Activated naive CD4-positive, alpha-beta T cell (primary cell): ENCODE results near the gene UNC45B.
A peak's percentile ranks its signal among the peaks of the same experiment; 100 is the strongest.
"Not testable (repeated sequence)": the region's sequence is repeated elsewhere in the genome, so short reads cannot be mapped to it uniquely, and the experiment has no call there.

Experiments used
- DNase-seq, 4 experiments: peaks; one replicate each; lab custom pipeline; 2025; lab: John Stamatoyannopoulos, UW

Gene UNC45B

GRCh38 chr17:35170968-35171771 is 23.6 kb downstream of the UNC45B start:
- DNase-seq: peak in 2 of 4 experiments; percentile 8 to 10

GRCh38 chr17:35171834-35172233 is 24.2 kb downstream of the UNC45B start:
- no peak for DNase-seq

GRCh38 chr17:35172321-35172720 is 24.7 kb downstream of the UNC45B start:
- not testable (repeated sequence) for DNase-seq

GRCh38 chr17:35174835-35175334 is 27.3 kb downstream of the UNC45B start:
- DNase-seq: no peak

- DNase-seq: no peak
Measured at GRCh38 chr17:35175638-35176415, 28.2 kb downstream of the UNC45B start.

- no peak for DNase-seq
Measured at GRCh38 chr17:35176897-35177296, 29.3 kb downstream of the UNC45B start.

- DNase-seq: not testable (repeated sequence)
Measured at GRCh38 chr17:35179379-35179778, 31.8 kb downstream of the UNC45B start.

GRCh38 chr17:35183332-35183731 is 35.7 kb downstream of the UNC45B start:
- DNase-seq: no peak

- DNase-seq: no peak
Measured at GRCh38 chr17:35184274-35184673, 36.7 kb downstream of the UNC45B start.

- DNase-seq: no peak
Measured at GRCh38 chr17:35185849-35186248, 38.2 kb downstream of the UNC45B start.

- DNase-seq: no peak
Measured at GRCh38 chr17:35187481-35187880, 39.9 kb downstream of the UNC45B start.

- DNase-seq: no peak
Measured at GRCh38 chr17:35188111-35188510, 40.5 kb downstream of the UNC45B start.

GRCh38 chr17:35189291-35189690 is 41.7 kb downstream of the UNC45B start:
- DNase-seq: no peak

GRCh38 chr17:35191001-35191695 is 43.5 kb downstream of the UNC45B start:
- no peak for DNase-seq

- DNase-seq: peak in 1 of 4 experiments; percentile 29
Measured at GRCh38 chr17:35192708-35193107, 45.1 kb downstream of the UNC45B start.

- not testable (repeated sequence) for DNase-seq
Measured at GRCh38 chr17:35194001-35194400, 46.4 kb downstream of the UNC45B start, which contains the start of gene SLC35G3. Gene SLC35G3 (minus strand): TSS chr17:35194393. CDS start chr17:35194307, 86 bp downstream.

GRCh38 chr17:35195062-35195461 is 47.4 kb downstream of the UNC45B start:
- DNase-seq: not testable (repeated sequence)

GRCh38 chr17:35202582-35202981 is 55.0 kb downstream of the UNC45B start:
- not testable (repeated sequence) for DNase-seq

- peak in 1 of 4 experiments; percentile 30 for DNase-seq
Measured at GRCh38 chr17:35210741-35211140, 63.1 kb downstream of the UNC45B start.

- DNase-seq: no peak
Measured at GRCh38 chr17:35212668-35213067, 65.1 kb downstream of the UNC45B start.

- no peak for DNase-seq
Measured at GRCh38 chr17:35213412-35213940, 65.9 kb downstream of the UNC45B start.

- no peak for DNase-seq
Measured at GRCh38 chr17:35214192-35214591, 66.6 kb downstream of the UNC45B start.
